NB4 (cell line): Measurements from ENCODE around the gene CLASP1.

Experiments used
- MYC ChIP-seq: IDR thresholded peaks from 2 replicates; pipeline ENCODE4 v1.6.1; 2011; ENCODE audit warnings: low read depth, low read length
- POLR2A ChIP-seq: IDR thresholded peaks from 2 replicates; pipeline ENCODE4 v1.6.1; 2011; ENCODE audit warnings: mild to moderate bottlenecking; ENCODE audit not compliant: insufficient read length; ENCODE audit errors: extremely low read depth
- TF ChIP-seq, protein P1 (sequence below): IDR thresholded peaks from one replicate; pipeline ENCODE4 v1.5.1; 2012; ENCODE audit warnings: low read depth, low read length
- TF ChIP-seq, protein P2 (sequence below): IDR thresholded peaks from 2 replicates; pipeline ENCODE4 v1.6.1; 2011; ENCODE audit warnings: low read depth, low read length

DNA sequence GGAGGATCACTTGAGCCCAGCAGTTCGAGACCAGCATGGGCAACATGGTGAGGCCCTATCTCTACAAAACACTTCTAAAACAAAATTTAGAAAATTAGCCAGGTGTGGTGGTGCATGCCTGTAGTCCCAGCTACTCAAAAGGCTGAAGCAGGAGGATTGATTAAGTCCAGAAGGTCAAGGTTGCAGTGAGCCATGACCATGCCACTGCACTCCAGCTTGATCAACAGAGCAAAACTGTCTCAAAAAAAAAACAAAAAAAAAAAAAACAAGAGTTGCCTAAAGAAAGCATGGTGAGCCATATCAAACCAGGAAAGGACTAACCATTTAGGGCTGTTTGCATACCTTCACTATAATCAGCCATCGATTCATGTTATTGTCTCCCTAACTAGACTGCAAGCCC, 4.5 kb downstream of the CLASP1 start:
- TF ChIP-seq, protein P1, sequence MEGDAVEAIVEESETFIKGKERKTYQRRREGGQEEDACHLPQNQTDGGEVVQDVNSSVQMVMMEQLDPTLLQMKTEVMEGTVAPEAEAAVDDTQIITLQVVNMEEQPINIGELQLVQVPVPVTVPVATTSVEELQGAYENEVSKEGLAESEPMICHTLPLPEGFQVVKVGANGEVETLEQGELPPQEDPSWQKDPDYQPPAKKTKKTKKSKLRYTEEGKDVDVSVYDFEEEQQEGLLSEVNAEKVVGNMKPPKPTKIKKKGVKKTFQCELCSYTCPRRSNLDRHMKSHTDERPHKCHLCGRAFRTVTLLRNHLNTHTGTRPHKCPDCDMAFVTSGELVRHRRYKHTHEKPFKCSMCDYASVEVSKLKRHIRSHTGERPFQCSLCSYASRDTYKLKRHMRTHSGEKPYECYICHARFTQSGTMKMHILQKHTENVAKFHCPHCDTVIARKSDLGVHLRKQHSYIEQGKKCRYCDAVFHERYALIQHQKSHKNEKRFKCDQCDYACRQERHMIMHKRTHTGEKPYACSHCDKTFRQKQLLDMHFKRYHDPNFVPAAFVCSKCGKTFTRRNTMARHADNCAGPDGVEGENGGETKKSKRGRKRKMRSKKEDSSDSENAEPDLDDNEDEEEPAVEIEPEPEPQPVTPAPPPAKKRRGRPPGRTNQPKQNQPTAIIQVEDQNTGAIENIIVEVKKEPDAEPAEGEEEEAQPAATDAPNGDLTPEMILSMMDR: no peak
- TF ChIP-seq POLR2A: no peak
- TF ChIP-seq, protein P2, sequence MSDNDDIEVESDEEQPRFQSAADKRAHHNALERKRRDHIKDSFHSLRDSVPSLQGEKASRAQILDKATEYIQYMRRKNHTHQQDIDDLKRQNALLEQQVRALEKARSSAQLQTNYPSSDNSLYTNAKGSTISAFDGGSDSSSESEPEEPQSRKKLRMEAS: no peak
- TF ChIP-seq MYC: no peak
